Hepatocyte (in vitro differentiated cells): ENCODE data around the gene DSCAM. TPM values are rescaled to one million over a fixed set of nuclear protein-coding genes. Genes with fewer than 3 reads are reported as not detected.

Source experiments
- DNase-seq: peaks from one replicate; pipeline ENCODE4 v3.0.0-alpha.2; 2016; ENCODE audit warnings: low spot score
- H2AFZ ChIP-seq: fragments of 200-600 bp; sonication (generic); 2 replicates; pipeline ENCODE4 v1.6.0; 2016; ENCODE audit warnings: antibody characterized with exemption, mild to moderate bottlenecking
- H3K27ac ChIP-seq: fragments of 200-600 bp; sonication (generic); 2 replicates; pipeline ENCODE4 v1.5.1; 2016; ENCODE audit warnings: mild to moderate bottlenecking
- H3K27me3 ChIP-seq: fragments of 200-600 bp; sonication (generic); 2 replicates; pipeline ENCODE4 v1.6.1; 2016
- H3K36me3 ChIP-seq: fragments of 200-600 bp; sonication (generic); replicated peaks from 2 replicates; pipeline ENCODE4 v1.5.1; 2016; ENCODE audit warnings: low read depth; ENCODE audit not compliant: insufficient read depth
- H3K4me1 ChIP-seq: fragments of 200-600 bp; sonication (generic); 2 replicates; pipeline ENCODE4 v1.5.1; 2016; ENCODE audit warnings: mild to moderate bottlenecking, moderate library complexity; ENCODE audit not compliant: insufficient read depth
- H3K4me2 ChIP-seq: fragments of 200-600 bp; sonication (generic); 2 replicates; pipeline ENCODE4 v1.6.0; 2016
- H3K4me3 ChIP-seq: fragments of 200-600 bp; sonication (generic); 2 replicates; pipeline ENCODE4 v1.5.1; 2016; ENCODE audit warnings: mild to moderate bottlenecking
- H3K79me2 ChIP-seq: fragments of 200-600 bp; sonication (generic); 2 replicates; pipeline ENCODE4 v1.6.0; 2017; ENCODE audit warnings: mild to moderate bottlenecking
- H3K9me2 ChIP-seq: fragments of 200-600 bp; sonication (generic); replicated peaks from 2 replicates; pipeline ENCODE4 v1.6.0; 2017; ENCODE audit warnings: mild to moderate bottlenecking; ENCODE audit not compliant: insufficient read depth
- H3K9me3 ChIP-seq: fragments of 200-600 bp; sonication (generic); 2 replicates; pipeline ENCODE4 v1.5.1; 2016; ENCODE audit warnings: low read depth, mild to moderate bottlenecking
- H4K20me1 ChIP-seq: fragments of 200-600 bp; sonication (generic); 2 replicates; pipeline ENCODE4 v1.6.0; 2016; ENCODE audit warnings: mild to moderate bottlenecking; ENCODE audit not compliant: insufficient read depth, poor library complexity, severe bottlenecking
- EZH2 ChIP-seq: fragments of 200-600 bp; sonication (generic); IDR thresholded peaks from 2 replicates; pipeline ENCODE4 v1.6.1; 2016; ENCODE audit warnings: antibody characterized with exemption, mild to moderate bottlenecking, borderline replicate concordance
- EZH2phosphoT487 ChIP-seq: fragments of 200-600 bp; sonication (generic); IDR thresholded peaks from one replicate; pipeline ENCODE4 v1.6.1; 2018; ENCODE audit warnings: antibody characterized with exemption, mild to moderate bottlenecking, low read depth, moderate library complexity; ENCODE audit not compliant: unreplicated experiment, severe bottlenecking
- WGBS: methylation state at CpG from one replicate; pipeline ENCODE4 v1.1.6; 2016; ENCODE audit warnings: low lambda C conversion rate; ENCODE audit errors: missing lambda C conversion rate; 5-methylcytosine and 5-hydroxymethylcytosine counted together
- polyA plus RNA-seq: library from polyadenylated mRNA; unstranded; fragments of >200 nt; fragmentation: Nextera tagmentation; extraction: Ambion mirVana; gene quantifications from 2 replicates; pipeline ENCODE4 v1.2.1, GENCODE V29; 2016
- total RNA-seq: library from RNA; depleted of rRNA; stranded (reverse); fragments of >200 nt; gene quantifications from 2 replicates; pipeline ENCODE4 v1.2.3, GENCODE V29; 2014
- TF ChIP-seq, protein P1 (sequence below): fragments of 200-600 bp; sonication (generic); IDR thresholded peaks from 2 replicates; pipeline ENCODE4 v1.5.1; 2016; ENCODE audit warnings: antibody characterized with exemption, mild to moderate bottlenecking; ENCODE audit not compliant: poor library complexity

Gene DSCAM
- total and polyA plus RNA-seq, 2 experiments from 2014 or later, result 0.33 TPM; not detected in 1

DNA sequence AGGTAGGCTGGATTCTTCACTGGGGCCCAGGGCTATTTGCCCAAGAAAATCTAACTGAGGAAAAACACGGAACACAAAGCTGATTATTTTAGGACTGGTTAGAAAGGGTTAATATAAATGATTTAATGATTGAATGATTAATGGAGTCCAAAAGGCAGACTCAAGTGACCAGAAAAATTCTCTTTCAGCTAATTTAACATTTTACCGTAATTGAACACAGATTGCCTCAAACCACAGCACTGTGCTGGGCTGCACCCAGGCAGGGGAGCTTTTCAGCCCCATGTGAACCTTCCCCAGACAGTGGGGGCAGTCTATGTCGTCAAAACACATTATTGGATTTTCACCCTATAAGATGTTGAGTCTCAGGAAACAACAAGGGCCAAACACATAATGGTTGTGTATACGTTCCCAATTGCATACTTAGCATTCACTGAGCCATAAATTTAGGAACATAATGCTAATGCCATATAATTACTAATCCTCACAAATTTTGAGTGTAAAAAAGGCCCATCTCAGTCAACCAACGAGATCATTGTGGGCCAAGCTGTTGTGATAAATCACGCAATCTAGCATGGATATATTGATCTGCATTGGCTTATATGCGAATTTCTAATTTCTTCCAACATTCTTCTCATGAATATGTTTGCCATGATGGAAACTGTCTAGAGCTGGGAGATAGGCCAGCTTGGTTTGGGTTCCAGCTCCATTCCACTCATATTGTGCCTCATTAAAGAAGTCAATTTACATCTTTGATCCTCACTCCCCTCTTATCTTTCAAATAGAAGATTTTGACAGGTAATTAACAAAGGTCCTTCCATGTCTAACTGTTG lies 27.7 kb downstream of the DSCAM start:
- Histone ChIP-seq H3K4me3 (no peak overlapping the region), H3K4me1 (no peaks in the 10 kb centered on the region), H3K27ac (no peak overlapping the region), H4K20me1 (no peaks in the 10 kb centered on the region), H3K4me2 (no peak overlapping the region), H3K9me2 (no peaks in the 10 kb centered on the region), H2AFZ (no peak overlapping the region), H3K36me3 (no peaks in the 10 kb centered on the region), H3K79me2 (no peaks in the 10 kb centered on the region), H3K9me3 (no peaks in the 10 kb centered on the region), H3K27me3 (no peaks in the 10 kb centered on the region)
- no peak for DNase-seq
- TF ChIP-seq, protein P1, sequence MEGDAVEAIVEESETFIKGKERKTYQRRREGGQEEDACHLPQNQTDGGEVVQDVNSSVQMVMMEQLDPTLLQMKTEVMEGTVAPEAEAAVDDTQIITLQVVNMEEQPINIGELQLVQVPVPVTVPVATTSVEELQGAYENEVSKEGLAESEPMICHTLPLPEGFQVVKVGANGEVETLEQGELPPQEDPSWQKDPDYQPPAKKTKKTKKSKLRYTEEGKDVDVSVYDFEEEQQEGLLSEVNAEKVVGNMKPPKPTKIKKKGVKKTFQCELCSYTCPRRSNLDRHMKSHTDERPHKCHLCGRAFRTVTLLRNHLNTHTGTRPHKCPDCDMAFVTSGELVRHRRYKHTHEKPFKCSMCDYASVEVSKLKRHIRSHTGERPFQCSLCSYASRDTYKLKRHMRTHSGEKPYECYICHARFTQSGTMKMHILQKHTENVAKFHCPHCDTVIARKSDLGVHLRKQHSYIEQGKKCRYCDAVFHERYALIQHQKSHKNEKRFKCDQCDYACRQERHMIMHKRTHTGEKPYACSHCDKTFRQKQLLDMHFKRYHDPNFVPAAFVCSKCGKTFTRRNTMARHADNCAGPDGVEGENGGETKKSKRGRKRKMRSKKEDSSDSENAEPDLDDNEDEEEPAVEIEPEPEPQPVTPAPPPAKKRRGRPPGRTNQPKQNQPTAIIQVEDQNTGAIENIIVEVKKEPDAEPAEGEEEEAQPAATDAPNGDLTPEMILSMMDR, result no peak
- TF ChIP-seq EZH2phosphoT487 (no peak), EZH2 (no peak)
- WGBS, result 77% methylated on average over 7 of the region's 7 CpGs

DNA sequence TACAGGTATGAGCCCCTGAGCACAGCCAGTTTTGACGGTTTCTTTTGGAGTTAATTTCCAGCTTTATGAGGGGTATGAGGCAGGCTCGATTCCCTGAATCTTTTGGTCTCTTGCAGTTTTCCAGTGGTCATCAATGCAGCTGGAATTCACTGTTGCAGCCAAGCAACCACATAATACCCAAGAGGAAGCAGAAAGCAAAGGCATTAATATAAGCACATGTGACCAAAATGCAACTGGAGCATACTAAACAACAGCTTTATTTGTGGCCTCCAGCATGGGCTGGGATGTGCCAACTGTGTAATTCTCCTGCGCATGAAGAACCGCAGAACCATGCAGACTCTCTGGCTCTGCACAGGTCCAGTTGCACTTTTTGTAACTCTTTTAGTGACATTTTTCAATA lies 33.0 kb downstream of the DSCAM start:
- TF ChIP-seq, protein P1, result no peak
- no peak for TF ChIP-seq EZH2phosphoT487
- TF ChIP-seq EZH2, result no peak
- H3K9me2 ChIP-seq, result no peaks in the 10 kb centered on the region
- H3K27me3 ChIP-seq, result no peaks in the 10 kb centered on the region
- H2AFZ ChIP-seq, result no peak overlapping the region
- H3K27ac ChIP-seq, result no peak overlapping the region
- WGBS, result 88% methylated on average over 4 of the region's 4 CpGs
- H3K36me3 ChIP-seq, result no peaks in the 10 kb centered on the region
- H3K4me1 ChIP-seq, result no peaks in the 10 kb centered on the region
- H3K4me3 ChIP-seq, result no peak overlapping the region
- no peaks in the 10 kb centered on the region for H3K79me2 ChIP-seq
- no peaks in the 10 kb centered on the region for H4K20me1 ChIP-seq
- H3K4me2 ChIP-seq, result no peak overlapping the region
- H3K9me3 ChIP-seq, result no peaks in the 10 kb centered on the region
- no peak for DNase-seq

DNA sequence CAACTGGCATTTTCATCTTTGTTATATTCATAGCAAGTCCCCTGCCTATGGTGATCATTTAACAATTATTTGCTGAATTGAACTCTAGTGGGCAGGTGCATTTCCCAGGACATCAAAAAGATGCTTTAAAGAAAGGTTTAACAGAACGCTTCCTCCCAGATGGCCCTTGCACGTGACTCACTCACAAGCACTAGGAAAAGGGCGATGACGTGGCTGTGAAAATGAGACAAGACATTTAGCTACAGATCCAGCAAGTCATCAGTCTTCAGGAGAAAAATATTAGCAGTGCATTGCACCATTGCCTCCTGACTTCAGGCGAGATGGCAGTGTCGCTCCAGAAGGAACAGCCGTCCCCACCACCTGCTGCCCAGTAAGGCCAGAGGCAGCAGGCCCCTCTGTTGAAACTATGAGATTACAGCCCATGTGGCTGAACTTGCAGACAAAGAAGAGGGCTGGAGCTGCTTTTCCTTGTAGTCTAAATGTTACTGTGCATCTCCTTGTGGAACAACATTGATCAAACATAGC lies 37.2 kb downstream of the DSCAM start:
- TF ChIP-seq EZH2phosphoT487, result no peak
- TF ChIP-seq, protein P1, result no peak
- no peak for TF ChIP-seq EZH2
- no peaks in the 10 kb centered on the region for H3K27me3 ChIP-seq
- no peak overlapping the region for H3K27ac ChIP-seq
- no peaks in the 10 kb centered on the region for H3K9me3 ChIP-seq
- H3K79me2 ChIP-seq, result no peaks in the 10 kb centered on the region
- no peak overlapping the region for H3K4me2 ChIP-seq
- no peak overlapping the region for H2AFZ ChIP-seq
- no peaks in the 10 kb centered on the region for H3K4me1 ChIP-seq
- H4K20me1 ChIP-seq, result no peaks in the 10 kb centered on the region
- no peak for DNase-seq
- H3K4me3 ChIP-seq, result no peak overlapping the region
- H3K9me2 ChIP-seq, result no peaks in the 10 kb centered on the region
- WGBS, result 94% methylated on average over 7 of the region's 7 CpGs
- no peaks in the 10 kb centered on the region for H3K36me3 ChIP-seq
